Stimulated activated CD4-positive, alpha-beta T cell treated with anti-CD3 and anti-CD28 coated beads, Interleukin-12 subunit alpha, Interleukin-12 subunit beta, amount 100 ng/mL, for 24 hours (primary cell): ENCODE results near the gene RHPN2.
"Not testable (repeated sequence)": the region's sequence is repeated elsewhere in the genome, so short reads cannot be mapped to it uniquely, and the experiment has no call there.

ENCODE experiments used
- DNase-seq, 2 experiments: peaks; one replicate each; pipeline ENCODE4 v3.0.0-alpha.2; 2020; ENCODE audit warnings: low read depth in 2 of 2

The RHPN2 gene

GRCh38 chr19:33064458-33064791 lies 263 bp downstream of the RHPN2 start:
- no peak for DNase-seq

DNA sequence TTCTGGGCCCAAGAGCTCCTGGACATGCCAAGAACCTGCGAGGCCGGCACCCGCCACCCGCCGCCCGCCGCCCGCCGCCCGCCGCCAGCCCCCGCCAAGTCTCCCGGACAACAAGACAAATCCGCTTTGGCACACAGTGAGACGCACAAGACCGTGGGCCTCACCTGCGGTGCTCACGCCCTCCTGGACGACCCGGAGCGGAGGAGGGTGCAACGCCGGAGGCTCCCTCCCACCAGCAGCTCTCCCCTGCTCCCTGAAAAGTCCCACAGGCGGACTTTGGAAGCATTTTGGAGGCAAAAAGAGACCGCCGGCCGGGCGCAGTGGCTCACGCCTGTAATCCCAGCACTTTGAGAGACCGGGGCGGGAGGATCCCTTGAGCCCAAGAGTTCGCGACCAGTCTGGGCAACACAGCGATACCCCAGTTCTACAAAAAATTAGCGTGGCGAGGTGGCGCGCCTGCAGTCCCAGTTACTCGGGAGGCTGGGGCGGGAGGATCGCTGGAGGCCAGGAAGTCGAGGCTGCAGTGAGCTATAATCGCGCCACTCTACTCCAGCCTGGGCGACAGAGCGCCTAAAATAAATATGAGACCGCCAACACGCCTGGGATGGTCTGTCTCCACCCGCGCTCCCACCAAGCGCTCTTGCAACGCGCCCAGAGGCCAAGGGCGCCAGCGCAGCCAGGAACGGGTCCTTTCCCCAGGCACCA lies 783 bp downstream of the RHPN2 start:
- no peak for DNase-seq

DNA sequence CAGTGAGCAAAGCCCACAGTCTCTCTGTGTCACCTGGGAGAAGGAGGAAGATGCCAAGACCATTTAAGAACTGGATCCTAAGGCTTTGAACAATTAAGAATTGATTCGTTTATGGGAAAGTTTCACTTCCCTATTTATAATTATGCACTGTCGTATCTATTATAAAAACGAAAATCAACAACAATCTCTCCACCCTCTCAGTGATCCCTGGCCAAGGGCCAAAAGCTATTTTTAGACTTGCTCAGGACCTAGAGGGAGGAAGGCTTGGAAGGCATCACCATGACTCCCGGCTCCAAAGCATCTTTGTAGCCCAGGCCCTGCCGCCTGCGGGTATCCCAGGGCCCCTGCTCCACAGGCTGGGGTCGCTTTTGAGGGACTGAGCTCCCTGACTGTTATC lies 1.3 kb downstream of the RHPN2 start:
- DNase-seq: no peak

- no peak for DNase-seq
These were observed 1.8 kb downstream of the RHPN2 start for GRCh38 chr19:33062902-33063301.

GRCh38 chr19:33060586-33060985 lies 4.1 kb downstream of the RHPN2 start:
- DNase-seq: no peak

GRCh38 chr19:33055718-33056117 lies 9.0 kb downstream of the RHPN2 start:
- DNase-seq: no peak

- DNase-seq: no peak
These were observed 10.1 kb downstream of the RHPN2 start for GRCh38 chr19:33054623-33055022.

DNA sequence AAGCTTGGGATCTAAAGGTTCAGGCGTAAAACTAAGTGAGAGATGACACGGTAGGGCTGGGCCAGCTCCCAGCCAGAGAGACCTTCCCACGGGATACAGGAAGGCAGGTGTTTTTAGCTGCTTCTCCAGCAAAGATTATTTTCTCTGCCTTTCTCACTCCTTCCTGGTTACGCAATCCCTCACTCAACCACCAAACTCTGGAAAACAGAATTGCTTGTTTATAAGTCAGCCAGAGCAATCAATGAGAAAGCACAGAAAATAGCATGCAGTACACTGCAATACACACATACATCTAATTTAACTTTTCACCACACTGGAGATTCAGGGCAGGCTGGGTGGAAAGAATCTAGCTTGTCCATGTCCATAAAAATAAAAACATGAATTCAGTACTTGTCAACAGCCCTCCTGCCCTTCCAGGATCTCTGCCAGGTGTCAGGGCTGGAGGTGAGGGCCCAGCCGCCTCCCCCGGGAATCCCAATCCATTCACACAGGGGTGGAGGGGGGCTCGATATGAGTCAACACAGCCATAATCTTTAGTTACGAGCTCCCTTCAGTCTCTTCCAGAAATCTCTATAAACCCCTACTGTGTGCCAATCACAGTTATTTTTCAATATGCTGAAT lies 12.2 kb downstream of the RHPN2 start:
- DNase-seq: no peak

DNA sequence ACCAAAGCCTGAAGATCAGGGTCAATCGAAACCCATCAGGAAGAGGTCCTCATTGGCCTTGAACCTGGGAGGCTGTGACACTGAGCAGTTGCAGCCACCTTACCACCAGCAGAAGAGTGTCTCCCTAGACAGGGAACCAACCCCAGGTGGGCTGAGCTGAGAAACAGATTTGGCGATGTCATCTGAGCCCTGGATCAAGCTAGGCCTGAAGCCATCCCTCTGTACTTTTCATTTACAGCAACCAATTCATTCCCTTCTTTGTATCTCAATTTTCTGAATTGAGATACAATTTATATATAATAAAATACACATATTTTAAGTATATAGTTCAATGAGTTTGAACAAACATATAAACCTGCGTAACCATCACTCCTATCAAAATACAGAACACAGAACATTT lies 14.6 kb downstream of the RHPN2 start:
- no peak for DNase-seq

DNA sequence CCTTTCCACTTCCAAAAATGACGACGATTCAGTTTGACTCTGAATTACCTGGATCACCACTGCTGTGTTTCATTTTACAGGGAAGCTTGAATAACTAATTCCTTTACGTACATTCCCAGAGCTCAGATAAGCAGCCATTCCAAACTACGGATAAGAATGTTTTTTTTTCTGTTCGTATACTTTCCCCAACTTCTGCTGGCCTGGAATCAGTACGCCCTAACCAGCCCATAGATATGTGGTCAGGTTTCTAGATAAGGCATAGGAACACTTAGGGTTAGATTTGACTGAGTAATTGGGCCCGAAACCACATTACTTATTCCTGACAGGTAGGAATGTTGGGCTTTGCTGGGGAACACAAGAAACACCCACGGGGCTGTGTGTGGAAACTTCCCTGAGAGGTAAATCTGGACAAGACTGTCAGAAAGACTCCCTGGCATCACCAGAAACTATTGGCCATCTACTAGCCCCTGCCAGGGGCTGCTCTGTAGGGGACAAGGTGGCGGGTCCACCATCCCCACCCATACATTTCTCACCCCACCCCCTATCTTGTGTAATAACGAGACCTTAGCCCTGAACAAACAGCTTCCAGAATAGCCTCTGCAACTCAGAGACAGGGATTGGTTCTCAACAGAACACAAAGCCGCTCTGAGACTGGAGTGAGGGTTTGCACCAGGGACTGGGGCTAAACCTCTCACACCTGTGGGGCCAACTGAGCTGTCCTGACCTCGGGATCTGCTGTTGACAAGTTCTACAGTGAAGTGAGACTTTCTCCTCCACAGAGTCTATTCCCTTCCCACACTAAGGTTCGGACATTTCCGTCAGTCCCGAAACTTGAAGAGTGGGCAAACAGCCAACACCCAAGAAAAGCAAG lies 15.6 kb downstream of the RHPN2 start:
- DNase-seq: no peak

GRCh38 chr19:33047422-33047821 lies 17.3 kb downstream of the RHPN2 start:
- no peak for DNase-seq

GRCh38 chr19:33041828-33042160 lies 22.9 kb downstream of the RHPN2 start:
- not testable (repeated sequence) for DNase-seq

GRCh38 chr19:33040994-33041827 lies 23.5 kb downstream of the RHPN2 start:
- no peak for DNase-seq

GRCh38 chr19:33039815-33040214 lies 24.9 kb downstream of the RHPN2 start:
- DNase-seq: no peak

- no peak for DNase-seq
These were observed 25.5 kb downstream of the RHPN2 start for GRCh38 chr19:33039108-33039599.

DNA sequence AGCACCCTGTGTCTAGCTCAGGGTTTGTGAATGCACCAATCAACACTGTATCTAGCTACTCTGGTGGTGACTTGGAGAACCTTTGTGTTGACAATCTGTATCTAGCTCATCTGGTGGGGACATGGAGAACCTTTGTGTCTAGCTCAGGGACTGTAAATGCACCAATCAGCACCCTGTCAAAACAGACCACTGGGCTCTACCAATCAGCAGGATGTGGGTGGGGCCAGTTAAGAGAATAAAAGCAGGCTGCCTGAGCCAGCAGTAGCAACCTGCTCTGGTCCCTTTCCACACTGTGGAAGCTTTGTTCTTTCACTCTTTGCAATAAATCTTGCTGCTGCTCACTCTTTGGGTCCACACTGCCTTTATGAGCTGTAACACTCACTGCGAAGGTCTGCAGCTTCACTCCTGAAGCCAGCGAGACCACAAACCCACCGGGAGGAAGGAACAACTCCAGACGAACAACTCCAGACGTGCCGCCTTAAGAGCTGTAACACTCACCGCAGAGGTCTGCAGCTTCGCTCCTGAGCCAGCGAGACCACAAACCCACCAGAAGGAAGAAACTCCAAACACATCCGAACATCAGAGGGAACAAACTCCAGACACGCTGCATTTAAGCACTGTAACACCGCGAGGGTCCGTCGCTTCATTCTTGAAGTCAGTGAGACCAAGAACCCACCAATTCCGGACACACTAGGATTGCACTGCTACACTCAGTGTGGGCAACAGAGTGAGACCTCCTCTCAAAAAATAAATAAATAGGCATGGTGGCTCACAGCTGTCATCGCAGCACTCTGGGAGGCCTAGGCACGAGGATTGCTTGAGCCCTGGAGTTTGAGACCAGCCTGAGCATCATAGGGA lies 27.3 kb downstream of the RHPN2 start:
- DNase-seq: not testable (repeated sequence)

GRCh38 chr19:33036370-33037167 lies 28.1 kb downstream of the RHPN2 start:
- not testable (repeated sequence) for DNase-seq

GRCh38 chr19:33035461-33035860 lies 29.2 kb downstream of the RHPN2 start:
- DNase-seq: no peak

DNA sequence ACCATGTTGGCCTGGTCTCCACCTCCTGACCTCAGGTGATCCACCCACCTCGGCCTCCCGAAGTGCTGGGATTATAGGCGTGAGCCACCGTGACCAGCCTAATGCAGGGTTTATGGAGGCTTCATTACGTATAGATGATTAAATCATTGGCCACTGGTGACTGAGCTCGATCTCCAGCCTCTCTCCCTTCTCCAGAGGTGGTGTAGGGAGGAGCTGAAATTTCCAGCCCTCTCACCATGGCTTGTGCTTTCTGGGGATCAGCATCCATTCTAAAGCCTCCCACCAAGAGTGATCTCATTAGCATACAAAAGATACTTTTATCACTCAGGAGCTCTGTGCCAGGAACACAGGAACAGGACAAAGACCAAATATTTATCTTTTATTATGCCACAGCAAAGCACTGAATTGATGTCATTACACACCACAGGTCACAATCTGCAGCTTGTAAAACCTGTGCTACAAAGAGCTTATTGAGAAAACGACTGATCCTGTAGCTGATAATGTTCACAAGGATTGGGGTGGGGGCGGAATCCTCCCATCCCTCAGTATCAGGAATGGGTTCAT lies 32.4 kb downstream of the RHPN2 start:
- DNase-seq: no peak
